Measurements from ENCODE around the gene UQCRH.

- TF ChIP-seq EZH2 (IDR thresholded peaks at IDR 0.05; ENCODE audit: borderline replicate concordance, low read length), result no peak
- TF ChIP-seq CTCF (IDR thresholded peaks at IDR 0.05; ENCODE audit: low read length), result no peak
Measured at GRCh38 chr1:46343351-46343695, 39.8 kb downstream of the UQCRH start.
